ENCODE measurements around the gene FAM117B. TPM values are rescaled to one million over a fixed set of nuclear protein-coding genes. Genes with fewer than 3 reads are reported as not detected.
A peak's percentile ranks its signal among the peaks of the same experiment; 100 is the strongest.

Gene FAM117B
- total and polyA plus RNA-seq, 4 donors = 0.65 to 3.4 (median 2.4) TPM

- 57% methylated on average over 3 of the region's 3 CpGs for WGBS
- Histone ChIP-seq H3K4me1 (ENCODE audit: control insufficient read depth in 4 of 4, insufficient read depth in 4 of 4, low read length in 3 of 4) (no peaks in the 10 kb centered on the region), H3K27ac (ENCODE audit: low read depth in 1 of 2, low read length in 2 of 2) (no peak overlapping the region), H3K9ac (ENCODE audit: low read depth in 1 of 2, low read length in 2 of 2) (no peak overlapping the region), H3K4me3 (ENCODE audit: low read depth in 1 of 3, low read length in 3 of 3) (no peak overlapping the region), H3K9me3 (ENCODE audit: control insufficient read depth in 4 of 4, low read length in 3 of 4) (no peaks in the 10 kb centered on the region), H3K36me3 (ENCODE audit: control insufficient read depth in 4 of 4, insufficient read depth in 3 of 4, low read depth in 1 of 4, low read length in 3 of 4) (no peaks in the 10 kb centered on the region), H3K27me3 (ENCODE audit: control insufficient read depth in 4 of 4, insufficient read depth in 4 of 4, low read length in 3 of 4) (no peaks in the 10 kb centered on the region)
- no peak for TF ChIP-seq NR2F2 (IDR thresholded peaks at IDR 0.05)
- TF ChIP-seq RAD21 (IDR thresholded peaks at IDR 0.05) = peak in 1 of 2 donors; percentile 39
- TF ChIP-seq RXRA (IDR thresholded peaks at IDR 0.05) = no peak
- no peak for TF ChIP-seq SP1 (IDR thresholded peaks at IDR 0.05)
- no peak for DNase-seq (ENCODE audit: low spot score)
Observed at GRCh38 chr2:202726070-202726469, 91.3 kb downstream of the FAM117B start.

- H3K27me3 ChIP-seq (ENCODE audit: control insufficient read depth in 4 of 4, insufficient read depth in 4 of 4, low read length in 3 of 4) = no peaks in the 10 kb centered on the region
- no peak for DNase-seq (ENCODE audit: low spot score)
- H3K9ac ChIP-seq (ENCODE audit: low read depth in 1 of 2, low read length in 2 of 2) = no peak overlapping the region
- H3K36me3 ChIP-seq (ENCODE audit: control insufficient read depth in 4 of 4, insufficient read depth in 3 of 4, low read depth in 1 of 4, low read length in 3 of 4) = peaks cover 0 to 2% (median 0%) of the 10 kb centered on the region in 4 donors
- H3K9me3 ChIP-seq (ENCODE audit: control insufficient read depth in 4 of 4, low read length in 3 of 4) = peaks cover 0 to 3% (median 0%) of the 10 kb centered on the region in 4 donors
- no peaks in the 10 kb centered on the region for H3K4me1 ChIP-seq (ENCODE audit: control insufficient read depth in 4 of 4, insufficient read depth in 4 of 4, low read length in 3 of 4)
- no peak overlapping the region for H3K4me3 ChIP-seq (ENCODE audit: low read depth in 1 of 3, low read length in 3 of 3)
- TF ChIP-seq MAX (IDR thresholded peaks at IDR 0.05) (no peak), YY1 (IDR thresholded peaks at IDR 0.05) (no peak), TAF1 (conservative IDR thresholded peaks at IDR 0.05) (no peak), REST (IDR thresholded peaks at IDR 0.05) (no peak), RAD21 (IDR thresholded peaks at IDR 0.05) (no peak), RXRA (IDR thresholded peaks at IDR 0.05) (no peak), FOXA2 (IDR thresholded peaks at IDR 0.05) (no peak), NR2F2 (IDR thresholded peaks at IDR 0.05) (no peak), ZBTB33 (IDR thresholded peaks at IDR 0.05) (no peak), EGR1 (IDR thresholded peaks at IDR 0.05; ENCODE audit: low read depth in 2 of 2) (no peak), ATF3 (IDR thresholded peaks at IDR 0.05) (no peak), HNF4A (conservative IDR thresholded peaks at IDR 0.05) (no peak), FOXA1 (IDR thresholded peaks at IDR 0.05) (no peak), CTCF (IDR thresholded peaks at IDR 0.05; ENCODE audit: low read depth, low read length, missing input control) (no peak)
- 97% methylated on average over 1 of the region's 1 CpG for WGBS
- H3K27ac ChIP-seq (ENCODE audit: low read depth in 1 of 2, low read length in 2 of 2) = no peak overlapping the region
Observed at GRCh38 chr2:202736826-202737225, 102.1 kb downstream of the FAM117B start.
